ENCODE measurements around the gene IFITM5. TPM values are rescaled to one million over a fixed set of nuclear protein-coding genes. Genes with fewer than 3 reads are reported as not detected.

IFITM5 gene
- total RNA-seq, 1 donor from 2014 or later, result not detected

- ATAC-seq (no peak), DNase-seq (ENCODE audit: low spot score) (peak; percentile 44)
Observed at GRCh38 chr11:285021-285893, 14.1 kb downstream of the IFITM5 start.

- peak; percentile 48 for DNase-seq (ENCODE audit: low spot score)
- ATAC-seq, result no peak
Observed at GRCh38 chr11:284105-285020, 15.0 kb downstream of the IFITM5 start.

GRCh38 chr11:283405-284104, 15.8 kb downstream of the IFITM5 start:
- no peak for ATAC-seq
- DNase-seq (ENCODE audit: low spot score), result peak; percentile 43

- ATAC-seq (no peak), DNase-seq (ENCODE audit: low spot score) (peak; percentile 46)
Observed at GRCh38 chr11:282630-283360, 16.5 kb downstream of the IFITM5 start.

GRCh38 chr11:282171-282570, 17.2 kb downstream of the IFITM5 start:
- DNase-seq (ENCODE audit: low spot score), result peak; percentile 37
- ATAC-seq, result no peak

GRCh38 chr11:281486-282161, 17.7 kb downstream of the IFITM5 start:
- DNase-seq (ENCODE audit: low spot score) (peak; percentile 46), ATAC-seq (no peak)

GRCh38 chr11:280706-281485, 18.4 kb downstream of the IFITM5 start:
- ATAC-seq, result no peak
- DNase-seq (ENCODE audit: low spot score), result peak; percentile 48

- DNase-seq (ENCODE audit: low spot score) (peak; percentile 93), ATAC-seq (peak; percentile 86)
Observed at GRCh38 chr11:279966-280705, 19.2 kb downstream of the IFITM5 start.

- peak; percentile 51 for DNase-seq (ENCODE audit: low spot score)
- ATAC-seq, result peak; percentile 44
Observed at GRCh38 chr11:279040-279965, 20.0 kb downstream of the IFITM5 start.

- DNase-seq (ENCODE audit: low spot score) (peak; percentile 46), ATAC-seq (no peak)
Observed at GRCh38 chr11:278001-278951, 21.1 kb downstream of the IFITM5 start, which contains the start of gene NLRP6. NLRP6 (plus strand) TSS chr11:278407; CDS start chr11:278570, 163 bp downstream.

- no peak for DNase-seq (ENCODE audit: low spot score)
- ATAC-seq, result no peak
Observed at GRCh38 chr11:276219-276618, 23.1 kb downstream of the IFITM5 start.

- DNase-seq (ENCODE audit: low spot score), result peak; percentile 42
Observed at GRCh38 chr11:272931-273198, 26.5 kb downstream of the IFITM5 start.

GRCh38 chr11:272195-272930, 27.0 kb downstream of the IFITM5 start:
- peak; percentile 41 for DNase-seq (ENCODE audit: low spot score)
- no peak for ATAC-seq

More at GRCh38 chr11:272931-273198, 26.5 kb downstream of the IFITM5 start:
- no peak for ATAC-seq

- ATAC-seq, result no peak
- peak; percentile 42 for DNase-seq (ENCODE audit: low spot score)
Observed at GRCh38 chr11:271319-271715, 28.0 kb downstream of the IFITM5 start.
